GM12891 (cell line): Measurements from ENCODE around the gene SERPIND1.

Experiments
- POLR2A ChIP-seq: IDR thresholded peaks from 2 replicates; pipeline ENCODE4 v1.6.1; 2011; ENCODE audit warnings: low read depth, low read length, control low read depth
- POLR2AphosphoS5 ChIP-seq: IDR thresholded peaks from 2 replicates; pipeline ENCODE4 v1.6.1; 2011; ENCODE audit warnings: low read depth, low read length, control low read depth
- SPI1 ChIP-seq: IDR thresholded peaks from 2 replicates; pipeline ENCODE4 v1.6.1; 2011; ENCODE audit warnings: low read depth, low read length, control low read depth
- TAF1 ChIP-seq: IDR thresholded peaks from 2 replicates; pipeline ENCODE4 v1.6.1; 2011; ENCODE audit warnings: low read depth, low read length, control low read depth

- TF ChIP-seq TAF1 = no peak
- TF ChIP-seq POLR2AphosphoS5 = no peak
- TF ChIP-seq POLR2A = no peak
- no peak for TF ChIP-seq SPI1
These were observed 21.0 kb upstream of the SERPIND1 start for GRCh38 chr22:20752873-20753272.
